Fibroblast of upper back skin (primary cell): ENCODE data around the gene CTBP2.

Experiments
- DNase-seq: peaks from one replicate; pipeline ENCODE4 v3.0.0-alpha.2; 2013

CTBP2 gene

GRCh38 chr10:125102246-125102645, 58.1 kb downstream of the CTBP2 start:
- DNase-seq = peak; percentile 81

GRCh38 chr10:125101581-125101980, 58.8 kb downstream of the CTBP2 start:
- no peak for DNase-seq

DNA sequence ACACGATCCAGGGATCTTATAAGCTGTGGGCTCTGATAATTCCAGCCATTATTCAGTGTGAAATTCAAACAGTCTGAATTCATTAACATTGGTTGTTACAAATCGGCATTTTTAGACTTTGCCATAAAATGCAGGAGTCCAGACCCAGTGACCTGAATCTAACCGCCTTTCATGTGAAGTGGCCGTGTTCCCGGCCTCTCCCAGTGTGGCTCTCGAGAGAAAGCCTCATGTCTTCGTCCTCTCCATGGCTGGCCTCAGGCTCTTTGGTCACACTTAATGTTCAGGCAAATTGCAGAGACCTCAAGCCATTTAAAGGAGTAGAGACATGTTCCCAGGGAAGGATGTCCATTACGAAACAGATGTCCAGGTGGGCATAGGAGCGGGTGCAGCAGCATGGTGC, 59.3 kb downstream of the CTBP2 start:
- DNase-seq = no peak

DNA sequence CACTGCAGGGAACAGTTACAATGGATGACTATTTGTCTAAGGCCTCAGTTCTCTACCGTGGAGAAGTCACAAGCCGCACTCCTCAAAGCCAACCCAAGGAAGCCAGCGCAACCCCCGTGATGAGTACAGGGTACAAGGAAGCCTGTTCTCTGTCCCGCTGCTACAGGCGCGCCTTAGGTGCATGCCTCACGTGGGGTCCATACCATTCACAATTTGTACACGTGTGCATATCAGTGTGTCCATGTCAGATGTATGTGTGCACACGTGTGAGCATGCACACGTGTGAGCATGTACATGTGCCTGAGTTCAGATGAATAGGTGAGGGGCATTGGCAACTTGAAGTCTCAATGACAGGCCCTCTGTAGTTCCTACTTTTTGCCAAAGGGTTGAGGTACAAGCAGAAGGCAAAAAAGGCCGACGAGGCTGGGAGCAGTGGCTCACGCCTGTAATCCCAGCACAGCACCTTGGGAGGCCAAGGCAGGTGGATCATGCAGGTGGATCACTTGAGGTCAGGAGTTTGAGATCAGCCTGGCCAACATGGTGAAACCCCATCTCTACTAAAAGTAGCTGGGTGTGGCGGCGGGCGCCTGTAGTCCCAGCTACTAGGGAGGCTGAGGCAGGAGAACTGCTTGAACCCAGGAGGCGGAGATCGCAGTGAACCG, 62.8 kb downstream of the CTBP2 start:
- DNase-seq = no peak

- no peak for DNase-seq
Observed at GRCh38 chr10:125096975-125097374, 63.4 kb downstream of the CTBP2 start.

DNA sequence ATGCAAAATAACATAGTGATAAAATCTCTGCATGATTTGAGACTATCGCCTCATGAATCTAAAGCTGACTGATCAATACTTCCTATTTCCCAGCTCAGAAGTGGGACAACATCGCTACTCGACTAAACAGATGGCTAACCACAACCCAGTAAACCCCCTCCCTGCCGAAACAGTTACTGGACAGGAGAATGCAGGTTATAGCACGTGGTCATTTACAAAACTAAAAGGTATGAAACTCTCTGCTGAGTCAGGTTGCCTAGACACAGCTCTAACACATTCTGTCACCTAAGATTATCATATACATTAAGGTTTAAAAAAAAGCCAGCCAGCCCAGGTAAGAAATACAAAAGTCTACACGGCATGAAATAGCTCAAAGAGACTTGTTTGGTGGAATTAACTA, 64.0 kb downstream of the CTBP2 start:
- no peak for DNase-seq

- DNase-seq = no peak
Observed at GRCh38 chr10:125095776-125096175, 64.6 kb downstream of the CTBP2 start.

DNA sequence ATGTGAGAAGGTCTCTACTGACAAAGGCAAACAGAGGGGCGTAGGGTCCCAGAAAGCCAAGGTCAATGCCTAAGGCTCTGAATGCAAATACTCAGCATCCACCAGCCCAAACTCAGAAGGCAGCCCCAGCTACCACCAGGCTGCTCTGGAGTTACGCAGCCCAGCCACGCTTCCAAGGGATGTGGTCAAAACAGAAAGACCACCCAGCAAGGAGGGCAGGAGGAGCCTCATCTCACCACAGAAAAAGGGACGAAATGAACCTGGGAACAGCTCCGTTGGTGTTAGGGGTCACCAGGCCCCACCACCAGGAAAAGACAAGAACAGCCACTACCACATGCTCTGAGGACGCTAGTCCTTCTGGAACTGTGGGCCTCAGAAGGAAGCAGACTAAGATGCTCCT, 65.1 kb downstream of the CTBP2 start:
- no peak for DNase-seq

GRCh38 chr10:125094806-125095205, 65.6 kb downstream of the CTBP2 start:
- no peak for DNase-seq

DNA sequence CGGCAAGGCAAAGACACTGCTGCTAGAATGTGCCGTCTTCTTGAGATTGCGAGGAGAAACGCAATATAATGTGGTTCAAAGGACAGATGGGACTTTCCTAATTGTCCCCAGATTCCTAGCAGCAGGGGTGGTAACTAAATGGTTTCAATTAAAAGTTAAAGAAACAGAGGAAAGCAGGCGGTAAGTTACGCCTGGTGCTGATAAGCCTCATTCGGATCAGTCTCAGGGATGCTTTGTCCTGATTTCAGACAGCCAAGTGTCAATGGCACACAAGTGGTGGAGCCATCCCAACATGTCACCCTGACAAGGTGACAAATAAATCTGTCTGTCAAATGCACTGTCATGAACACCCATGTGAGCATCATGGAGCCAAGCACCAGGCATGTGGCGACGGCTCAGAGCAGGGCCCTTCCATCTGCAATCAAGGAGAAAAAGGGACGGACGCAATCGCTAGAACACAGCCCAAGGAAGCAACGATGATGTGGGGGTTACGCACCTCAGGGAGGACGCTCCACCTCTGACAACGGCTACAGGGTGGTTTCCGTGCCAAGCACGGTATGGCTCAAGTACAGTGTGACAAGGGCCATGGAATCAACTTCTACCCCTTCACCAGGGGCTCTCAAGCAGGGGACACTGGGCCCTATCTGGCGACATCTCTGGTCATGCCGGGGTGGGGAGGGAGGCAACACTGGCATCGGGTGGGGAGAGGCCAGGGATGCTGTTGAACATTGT, 66.2 kb downstream of the CTBP2 start:
- DNase-seq = no peak

- peak; percentile 41 for DNase-seq
Observed at GRCh38 chr10:125093199-125093973, 67.0 kb downstream of the CTBP2 start.

DNA sequence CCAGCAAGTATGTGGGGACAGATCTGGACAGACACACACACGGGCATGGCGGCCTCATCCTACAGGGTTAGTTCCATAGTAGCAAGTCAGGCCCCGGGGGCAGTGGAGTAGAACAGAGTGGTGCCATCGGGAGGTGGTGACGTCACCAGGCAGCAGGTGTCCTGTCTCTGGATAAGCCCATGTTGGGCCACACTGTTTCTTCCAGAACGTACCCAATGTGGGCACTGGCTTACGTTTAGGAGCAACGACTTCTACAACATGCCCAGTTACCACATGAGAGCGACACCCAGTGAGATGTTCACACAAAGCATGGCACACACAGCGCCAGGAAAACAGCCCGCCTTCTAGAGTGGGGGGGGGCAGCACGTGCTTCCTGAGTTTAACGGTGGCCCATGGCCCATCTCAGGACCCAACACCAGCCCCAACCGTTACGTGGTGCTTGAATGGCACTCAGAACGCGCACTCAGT, 67.8 kb downstream of the CTBP2 start:
- no peak for DNase-seq

- no peak for DNase-seq
Observed at GRCh38 chr10:125091891-125092290, 68.5 kb downstream of the CTBP2 start.

GRCh38 chr10:125089469-125089868, 70.9 kb downstream of the CTBP2 start:
- no peak for DNase-seq

DNA sequence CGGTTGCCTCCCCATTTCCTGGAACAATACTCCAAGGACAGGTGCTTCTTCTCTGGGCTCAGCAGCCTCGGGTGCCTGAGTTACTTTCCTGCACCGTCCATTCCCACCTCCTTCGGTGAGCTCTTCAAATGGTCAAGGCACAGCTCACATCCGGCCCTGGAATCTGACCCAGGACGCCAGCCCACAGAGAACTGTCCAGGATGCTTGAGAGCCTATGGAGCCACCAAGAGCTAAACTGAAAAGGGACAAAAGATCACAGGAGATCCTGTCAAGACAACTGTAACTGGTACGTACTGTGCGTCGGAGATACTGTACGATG, 72.5 kb downstream of the CTBP2 start:
- no peak for DNase-seq

DNA sequence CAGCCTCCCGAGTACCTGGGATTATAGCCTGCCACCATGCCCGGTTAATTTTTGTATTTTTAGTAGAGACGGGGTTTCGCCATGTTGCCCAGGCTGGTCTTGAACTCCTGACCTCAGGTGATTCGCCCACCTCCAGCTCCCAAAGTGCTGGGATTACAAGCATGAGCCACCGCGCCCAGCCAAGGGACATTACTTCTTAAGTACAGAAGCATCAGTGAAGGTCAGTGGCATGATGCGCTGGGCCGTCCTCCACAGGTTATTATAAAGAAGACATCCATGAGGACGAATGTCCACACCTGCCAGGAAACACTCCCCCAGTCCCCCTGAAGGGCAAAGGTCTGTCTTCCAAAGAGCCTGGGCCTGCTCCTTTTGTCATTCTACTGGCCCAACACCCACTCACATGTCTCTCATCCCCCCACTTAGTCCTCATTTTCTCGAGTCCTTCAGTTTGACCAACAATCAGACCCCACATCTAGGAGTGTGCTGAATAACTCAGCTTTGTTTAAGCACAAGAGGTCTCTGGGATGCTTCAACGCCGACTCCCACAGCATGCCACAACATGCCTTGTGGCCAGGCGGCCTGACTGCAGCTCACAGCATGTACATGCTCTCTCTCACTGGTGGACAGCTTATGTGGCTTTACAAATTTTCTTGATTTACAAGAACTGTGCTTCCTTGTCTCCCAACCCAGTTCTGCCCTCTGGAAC, 73.0 kb downstream of the CTBP2 start:
- no peak for DNase-seq

DNA sequence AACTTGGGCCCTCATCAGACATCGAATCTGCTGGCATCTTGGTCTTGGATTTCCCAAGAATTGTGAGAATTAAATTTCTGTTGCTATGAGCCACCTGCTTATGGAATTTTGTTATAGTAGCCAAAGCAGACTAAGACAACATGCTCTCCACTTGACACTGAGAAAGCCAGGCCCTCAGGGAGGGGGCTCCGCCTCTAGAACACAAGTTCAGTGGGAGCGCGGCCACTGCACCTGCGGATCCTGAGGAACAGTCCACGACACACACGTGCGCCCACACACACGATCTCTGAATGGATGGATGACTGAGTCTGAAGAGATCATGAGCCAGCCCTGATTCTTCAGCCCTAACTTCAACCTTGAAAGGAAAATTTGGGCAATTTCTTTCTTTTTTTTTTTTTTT, 73.7 kb downstream of the CTBP2 start:
- no peak for DNase-seq

GRCh38 chr10:125085258-125086054, 74.9 kb downstream of the CTBP2 start:
- DNase-seq = no peak

DNA sequence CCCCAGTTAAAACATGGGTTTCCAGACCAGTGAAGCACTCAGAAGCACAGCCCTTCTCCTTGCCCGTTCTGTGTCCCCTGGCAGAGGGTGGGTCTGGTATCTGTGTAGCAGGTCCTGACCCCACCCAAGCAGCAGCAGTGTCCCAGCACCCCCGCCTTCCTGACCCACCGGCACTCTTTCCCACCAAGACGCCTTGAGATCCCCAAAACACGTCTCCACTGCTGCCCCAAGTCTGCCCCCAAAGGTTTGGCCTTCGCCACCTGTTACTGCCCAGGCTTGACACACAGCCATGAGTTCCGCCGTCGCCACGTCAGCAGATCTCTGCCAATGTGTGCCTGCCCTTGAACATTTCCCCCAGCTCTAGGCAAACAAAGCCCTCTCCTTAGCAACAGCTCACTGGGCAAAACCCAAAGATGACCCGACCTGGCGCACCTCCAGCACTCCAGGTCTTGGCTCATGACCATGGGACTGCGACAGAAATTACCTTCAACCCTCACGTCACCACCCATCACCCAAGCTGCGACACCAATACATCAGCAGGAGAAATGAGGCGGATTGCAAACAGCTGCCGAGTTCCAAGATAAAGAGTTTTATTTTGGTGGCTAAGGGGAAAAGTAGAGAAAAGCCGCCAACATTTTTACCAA, 75.6 kb downstream of the CTBP2 start:
- no peak for DNase-seq

DNA sequence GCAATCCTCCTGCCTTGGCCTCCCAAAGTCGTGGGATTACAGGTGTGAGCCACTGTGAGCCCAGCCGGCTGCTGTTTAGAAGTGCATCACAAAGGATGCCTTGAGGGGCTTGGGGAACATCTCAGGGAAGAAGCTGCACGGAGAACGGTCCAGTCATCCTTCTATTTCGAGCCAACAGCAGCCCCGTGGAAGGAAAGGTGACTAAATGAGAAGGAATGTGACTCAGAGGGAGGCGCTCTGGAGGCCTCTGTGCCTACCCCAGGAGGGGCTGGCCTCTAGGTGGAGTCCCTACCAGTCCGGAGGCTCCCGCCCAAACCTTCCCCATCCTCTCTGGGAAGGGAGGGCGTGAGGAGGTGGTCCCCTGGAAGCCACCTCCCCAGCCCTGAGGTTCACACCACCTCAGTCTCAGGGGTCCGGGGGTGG, 76.2 kb downstream of the CTBP2 start:
- DNase-seq = peak; percentile 93

DNA sequence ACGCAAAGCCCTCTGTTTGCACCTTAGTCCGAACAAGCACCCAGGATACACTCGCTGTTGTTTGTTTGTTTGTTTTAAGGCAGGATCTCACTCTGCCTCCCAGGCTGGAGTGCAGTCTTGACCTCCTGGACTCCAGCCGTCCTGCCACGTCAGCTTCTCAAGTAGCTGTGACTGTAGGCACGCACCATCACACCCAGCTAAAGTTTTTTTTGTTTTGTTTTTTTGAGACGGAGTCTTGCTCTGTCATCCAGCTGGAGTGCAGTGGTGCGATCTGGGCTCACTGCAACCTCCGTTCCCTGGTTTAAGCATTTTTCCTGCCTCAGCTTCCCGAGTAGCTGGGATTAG, 76.8 kb downstream of the CTBP2 start:
- peak; percentile 58 for DNase-seq
